ENCODE data around the gene NSL1.

The NSL1 gene

GRCh38 chr1:212678456-212679410 lies 112.8 kb downstream of the NSL1 start:
- TF ChIP-seq, protein P1, sequence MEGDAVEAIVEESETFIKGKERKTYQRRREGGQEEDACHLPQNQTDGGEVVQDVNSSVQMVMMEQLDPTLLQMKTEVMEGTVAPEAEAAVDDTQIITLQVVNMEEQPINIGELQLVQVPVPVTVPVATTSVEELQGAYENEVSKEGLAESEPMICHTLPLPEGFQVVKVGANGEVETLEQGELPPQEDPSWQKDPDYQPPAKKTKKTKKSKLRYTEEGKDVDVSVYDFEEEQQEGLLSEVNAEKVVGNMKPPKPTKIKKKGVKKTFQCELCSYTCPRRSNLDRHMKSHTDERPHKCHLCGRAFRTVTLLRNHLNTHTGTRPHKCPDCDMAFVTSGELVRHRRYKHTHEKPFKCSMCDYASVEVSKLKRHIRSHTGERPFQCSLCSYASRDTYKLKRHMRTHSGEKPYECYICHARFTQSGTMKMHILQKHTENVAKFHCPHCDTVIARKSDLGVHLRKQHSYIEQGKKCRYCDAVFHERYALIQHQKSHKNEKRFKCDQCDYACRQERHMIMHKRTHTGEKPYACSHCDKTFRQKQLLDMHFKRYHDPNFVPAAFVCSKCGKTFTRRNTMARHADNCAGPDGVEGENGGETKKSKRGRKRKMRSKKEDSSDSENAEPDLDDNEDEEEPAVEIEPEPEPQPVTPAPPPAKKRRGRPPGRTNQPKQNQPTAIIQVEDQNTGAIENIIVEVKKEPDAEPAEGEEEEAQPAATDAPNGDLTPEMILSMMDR (IDR thresholded peaks at IDR 0.05; ENCODE audit: extremely low read depth, missing control alignments) = no peak
- DNase-seq (ENCODE audit: low spot score) = peak; percentile 70

DNA sequence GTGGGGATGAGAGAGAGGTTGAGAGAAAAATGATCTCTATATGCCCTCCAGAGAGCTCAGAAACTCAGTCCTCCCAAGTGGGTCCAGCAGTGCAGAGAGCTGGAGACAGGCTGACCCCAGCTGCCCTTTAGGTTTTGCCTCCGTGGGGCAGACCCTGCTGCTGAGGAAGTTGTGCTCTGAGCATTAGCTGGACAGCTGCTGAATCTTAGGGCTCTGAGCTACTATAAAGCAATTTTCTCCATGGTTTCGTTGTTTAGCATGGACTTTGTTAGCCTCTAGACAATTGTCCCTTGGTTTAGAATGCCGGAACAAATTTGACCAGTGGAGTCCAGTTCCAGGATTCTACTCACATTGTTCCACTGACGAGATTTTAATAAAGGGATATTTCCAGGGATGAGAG lies 114.0 kb downstream of the NSL1 start:
- no peak for DNase-seq (ENCODE audit: low spot score)
- TF ChIP-seq, protein P1 (IDR thresholded peaks at IDR 0.05; ENCODE audit: extremely low read depth, missing control alignments) = no peak

GRCh38 chr1:212677136-212677535 lies 114.4 kb downstream of the NSL1 start:
- no peak for DNase-seq (ENCODE audit: low spot score)
- TF ChIP-seq, protein P1 (IDR thresholded peaks at IDR 0.05; ENCODE audit: extremely low read depth, missing control alignments) = no peak

All from GM20000 (cell line).